GM19193 (cell line): Measurements from ENCODE around the gene IGSF9.

ENCODE experiments used
- POLR2A ChIP-seq: IDR thresholded peaks from 4 replicates; pipeline ENCODE4 v1.6.1; 2011; ENCODE audit not compliant: insufficient read depth, insufficient read length; ENCODE audit errors: extremely low read depth

The IGSF9 gene

DNA sequence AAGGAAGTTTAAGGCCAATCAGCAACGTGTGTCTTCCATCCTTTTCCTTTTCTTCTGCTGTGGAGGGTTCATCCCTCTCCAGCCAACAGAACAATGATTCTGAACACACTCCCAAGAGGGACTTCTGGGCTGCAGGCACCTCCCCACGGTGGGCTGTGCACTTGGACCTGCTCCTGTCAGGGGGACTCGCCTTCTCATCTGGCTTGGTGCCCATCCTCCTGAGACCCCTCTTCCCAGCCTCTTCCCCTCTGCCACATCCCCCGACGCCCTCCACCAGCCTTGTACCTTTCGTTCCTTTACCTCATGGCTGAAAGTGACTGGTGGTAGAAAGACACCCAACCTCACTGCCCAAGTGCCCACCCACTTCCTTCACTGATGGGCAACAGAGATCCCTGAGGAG lies 34.7 kb upstream of the IGSF9 start:
- no peak for TF ChIP-seq POLR2A

DNA sequence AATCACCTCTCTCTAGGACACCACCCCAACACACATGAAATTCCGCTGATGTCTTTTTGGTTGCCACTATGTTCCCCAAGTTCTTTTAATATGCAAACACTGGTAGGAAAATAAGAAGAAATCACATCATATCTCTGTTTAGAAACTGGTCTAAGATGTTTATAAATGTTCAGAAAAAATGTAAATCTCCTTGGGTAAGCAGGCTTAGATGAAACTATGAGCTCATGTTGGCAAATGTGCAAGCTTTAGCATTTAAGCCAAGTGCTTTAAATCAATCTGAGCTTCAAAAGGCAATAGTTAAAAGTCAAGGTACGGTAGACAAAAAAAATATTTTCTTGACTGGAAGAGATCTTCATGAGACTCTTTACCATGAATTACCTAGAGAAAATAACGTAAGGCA lies 33.8 kb upstream of the IGSF9 start:
- TF ChIP-seq POLR2A, result no peak

DNA sequence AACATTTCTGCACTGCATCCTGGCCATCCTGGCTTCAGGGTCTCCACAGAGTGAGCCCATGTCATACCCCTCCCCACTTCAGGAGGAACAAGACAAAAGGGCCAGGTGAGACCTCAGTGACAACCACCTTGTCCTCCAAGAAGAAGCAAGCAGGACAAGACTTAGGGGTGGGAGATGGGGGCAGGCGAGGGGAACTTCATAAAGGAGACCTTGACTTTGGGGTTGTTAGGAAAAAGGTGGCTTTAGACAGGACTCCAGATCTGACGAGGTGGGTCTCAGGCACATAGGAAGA lies 32.6 kb upstream of the IGSF9 start:
- no peak for TF ChIP-seq POLR2A

DNA sequence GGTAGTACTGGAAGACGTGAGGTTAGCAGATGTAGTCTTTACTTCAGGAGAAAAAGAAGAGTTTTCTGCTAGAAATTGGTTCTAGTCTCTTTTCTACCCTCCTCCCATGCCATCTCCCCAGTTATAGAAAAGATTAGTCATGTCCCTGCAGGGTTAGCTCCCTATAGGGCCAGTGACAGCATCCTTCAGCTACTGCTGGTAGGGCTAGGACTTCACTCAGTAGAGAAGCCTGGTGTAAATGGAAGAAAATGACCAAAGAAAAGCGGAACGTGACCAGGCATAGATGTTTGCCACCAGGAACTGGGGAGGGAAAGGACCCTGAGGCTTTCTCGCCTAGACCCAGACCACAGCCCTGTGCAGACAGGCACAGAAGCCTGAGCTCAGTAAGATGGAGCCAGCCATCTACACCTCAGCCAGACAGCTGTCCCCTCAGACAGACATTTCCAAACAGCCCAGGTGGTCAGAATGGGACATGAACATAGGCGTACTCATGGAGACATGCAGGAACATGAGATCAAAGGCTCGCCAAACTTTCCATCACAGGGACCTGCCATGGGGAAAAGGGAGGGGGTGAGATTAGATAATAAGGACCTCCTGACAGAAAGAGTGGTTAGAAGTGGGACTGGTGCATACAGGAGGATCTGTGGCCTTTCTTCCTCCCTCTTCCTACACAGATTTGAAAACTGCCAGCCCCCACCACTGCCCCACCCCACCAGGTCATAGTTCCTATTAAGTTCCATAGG lies 32.1 kb upstream of the IGSF9 start:
- no peak for TF ChIP-seq POLR2A

DNA sequence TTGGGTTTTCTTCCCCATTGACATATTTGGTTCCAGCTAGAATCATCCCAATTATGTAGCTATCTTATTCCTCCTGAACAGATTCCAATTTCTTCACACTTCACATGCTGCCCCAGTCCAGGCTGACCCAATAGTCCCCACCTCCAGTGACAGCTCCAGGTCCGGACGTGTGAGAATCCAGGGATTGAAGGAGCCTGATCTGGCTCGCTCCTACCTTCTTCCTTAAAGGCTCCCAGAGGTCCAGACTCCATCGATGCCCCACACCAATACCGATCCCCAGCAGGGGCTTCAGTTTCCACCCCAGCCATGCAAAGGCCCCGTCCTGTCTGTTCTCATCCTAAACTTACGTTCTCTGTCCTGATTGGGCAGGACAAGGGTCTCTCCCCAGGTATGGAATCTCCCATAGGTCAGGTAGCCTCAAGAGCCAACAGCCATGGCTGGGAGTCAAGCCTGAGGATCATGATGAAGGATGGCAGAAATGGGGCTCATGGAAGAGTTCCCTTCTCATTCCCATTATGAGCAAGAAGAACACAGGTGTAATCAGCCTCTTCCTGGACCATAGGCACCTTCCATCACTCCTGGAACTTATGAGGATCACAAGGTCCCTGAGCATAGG lies 29.0 kb upstream of the IGSF9 start:
- TF ChIP-seq POLR2A, result no peak

DNA sequence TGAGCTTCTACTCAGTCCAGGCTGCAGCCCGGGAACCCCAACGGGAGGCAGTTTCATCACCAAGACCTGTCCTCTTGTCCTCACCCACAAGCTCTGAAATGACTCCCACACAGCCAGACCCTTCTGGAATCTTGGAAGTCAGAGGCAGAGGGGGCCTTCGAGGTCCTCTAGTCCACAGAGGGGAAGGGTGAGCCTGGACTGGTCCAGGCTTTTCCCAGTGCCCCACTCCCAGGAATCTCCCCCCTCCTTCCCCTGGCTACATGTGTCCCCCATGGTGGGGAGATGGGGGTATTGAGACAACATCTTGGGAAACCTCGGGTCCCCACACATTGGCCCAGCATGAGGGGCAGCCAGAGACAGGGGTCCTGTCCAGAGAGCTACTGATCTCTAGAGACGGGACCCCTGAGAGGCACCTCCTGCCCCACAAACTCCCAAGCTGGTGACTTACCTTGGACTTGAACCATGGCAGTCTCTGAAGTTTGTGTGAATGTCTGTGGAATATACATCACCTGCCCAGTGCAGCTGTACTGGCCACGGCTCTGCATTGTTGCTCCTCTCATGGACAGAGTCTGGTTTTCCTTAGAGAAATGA lies 28.0 kb upstream of the IGSF9 start:
- TF ChIP-seq POLR2A, result no peak

DNA sequence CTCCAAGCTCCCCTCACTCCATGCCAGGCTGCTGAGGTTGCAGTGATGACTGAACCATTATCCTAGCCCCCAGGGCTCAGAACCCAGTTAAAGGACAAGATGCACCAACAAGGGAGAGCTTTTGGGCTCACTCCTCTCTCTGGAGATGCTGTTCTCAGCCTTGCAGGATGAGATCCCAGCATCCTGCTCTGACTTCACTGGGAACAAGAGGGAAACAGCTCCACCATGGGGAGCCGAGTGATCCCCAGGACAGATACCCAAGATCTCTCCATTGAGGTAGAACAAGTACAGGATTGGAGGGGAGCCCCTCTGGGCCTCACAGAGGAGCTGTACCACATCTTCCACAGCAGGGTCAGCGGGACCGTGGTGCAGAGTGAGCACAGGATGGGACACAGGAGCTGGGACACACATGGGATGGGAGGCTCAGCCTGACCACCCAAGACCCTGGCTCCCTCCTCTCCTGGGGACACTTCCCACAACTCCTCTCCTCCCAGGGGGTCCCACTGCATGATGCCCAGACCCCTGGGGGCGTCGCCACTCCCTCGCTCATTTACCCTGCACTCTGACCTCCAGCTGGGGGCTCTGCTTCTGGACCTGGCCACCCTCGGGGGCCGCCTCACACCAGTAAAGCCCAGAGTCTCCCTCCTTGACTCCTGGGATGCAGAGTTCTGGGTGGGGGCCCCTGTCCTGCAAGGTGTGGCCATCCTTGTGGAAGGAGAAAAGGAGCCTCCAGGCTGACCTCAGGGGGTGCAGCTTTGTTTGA lies 27.2 kb upstream of the IGSF9 start:
- no peak for TF ChIP-seq POLR2A

DNA sequence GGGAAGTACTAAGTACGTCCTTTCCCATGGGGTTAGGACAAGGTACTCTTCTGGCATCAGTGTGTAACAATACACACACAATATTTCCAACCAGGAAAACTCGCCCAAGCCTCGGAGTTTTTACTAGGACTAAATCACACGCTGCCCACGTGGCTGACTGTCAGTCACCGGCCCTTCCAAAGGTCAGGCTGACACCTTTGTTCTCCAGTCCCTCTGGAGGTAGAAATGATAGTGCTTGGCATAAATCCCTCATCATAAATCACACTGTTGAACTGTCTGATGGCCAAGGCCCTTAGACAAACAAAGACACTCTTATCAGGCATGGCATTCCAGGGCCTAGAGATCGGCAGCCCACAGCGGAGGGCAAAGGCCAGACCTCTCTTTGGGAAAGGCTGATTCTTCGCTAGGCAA lies 25.5 kb upstream of the IGSF9 start:
- no peak for TF ChIP-seq POLR2A

DNA sequence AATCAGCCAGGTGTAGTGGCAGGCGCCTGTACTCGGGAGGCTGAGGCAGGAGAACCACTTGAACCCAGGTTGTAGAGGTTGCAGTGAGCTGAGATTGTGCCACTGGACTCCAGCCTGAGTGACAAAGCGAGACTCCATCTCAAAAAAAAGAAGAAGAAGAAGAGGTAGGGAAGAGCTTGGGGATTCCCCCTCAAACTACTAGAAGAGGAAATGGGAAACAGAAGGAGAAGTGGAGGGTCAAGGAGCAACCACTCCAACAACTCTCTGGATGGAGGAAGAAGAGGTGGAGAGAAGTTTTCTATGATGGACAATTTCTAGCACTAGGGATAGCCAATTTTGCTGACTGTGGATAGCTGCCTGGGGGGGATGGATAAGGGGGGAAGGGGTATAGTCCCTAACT lies 23.5 kb upstream of the IGSF9 start:
- TF ChIP-seq POLR2A, result no peak

DNA sequence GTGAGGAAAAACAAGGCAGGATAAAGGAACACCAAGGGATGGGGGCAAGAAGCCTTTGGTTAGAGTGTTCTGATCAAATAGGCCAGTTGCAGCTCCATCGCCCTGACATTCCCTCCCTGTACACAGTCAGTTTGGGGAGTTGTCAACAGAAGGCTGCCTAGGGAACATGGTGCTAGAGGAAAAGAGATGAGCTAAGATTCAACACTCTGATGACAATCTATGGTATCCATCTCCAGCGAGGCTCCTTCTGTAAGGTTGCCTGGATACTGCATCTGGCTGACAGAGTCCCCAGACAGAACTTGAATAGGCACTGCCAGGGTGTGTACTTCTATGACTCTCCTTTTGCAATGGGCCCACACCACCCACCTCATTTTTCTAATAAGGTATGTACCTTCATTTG lies 19.9 kb upstream of the IGSF9 start:
- no peak for TF ChIP-seq POLR2A

DNA sequence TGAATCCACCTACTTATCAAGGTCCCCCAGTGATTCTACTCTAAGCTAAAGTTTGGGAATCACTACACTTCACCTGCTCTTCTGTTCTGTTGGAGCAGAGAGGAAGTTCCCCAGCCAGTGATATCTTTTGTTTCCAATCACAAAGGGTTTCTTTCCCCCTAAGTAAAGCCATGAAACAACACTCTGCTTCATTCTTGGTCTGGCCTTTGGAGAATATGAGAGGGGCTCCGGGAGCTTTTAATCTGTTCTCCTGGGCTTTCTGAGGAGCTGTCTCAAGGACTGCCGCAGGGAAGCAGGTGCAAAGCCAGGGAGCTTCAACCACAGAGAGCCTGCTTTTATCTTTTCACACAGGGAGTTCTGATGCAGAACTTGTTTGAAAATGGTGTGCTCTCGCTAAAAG lies 18.7 kb upstream of the IGSF9 start:
- no peak for TF ChIP-seq POLR2A

DNA sequence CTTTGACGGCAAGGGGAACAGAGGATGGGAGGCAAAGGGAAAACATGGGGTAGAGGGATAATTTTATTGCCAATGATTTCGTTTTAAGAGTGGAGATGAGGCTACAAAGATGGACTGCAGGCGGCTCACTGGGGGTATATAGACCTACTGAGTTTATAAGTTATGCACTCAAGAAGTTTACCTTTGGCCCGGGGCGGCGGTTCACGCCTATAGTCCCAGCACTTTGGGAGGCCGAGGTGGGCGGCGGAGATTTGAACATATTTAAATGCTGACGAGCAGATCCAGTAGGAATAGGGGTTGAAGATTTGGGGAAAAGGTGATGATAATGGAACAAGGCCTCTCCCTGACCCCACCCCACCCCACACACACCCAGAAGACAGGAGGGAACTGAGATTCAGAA lies 16.8 kb upstream of the IGSF9 start:
- TF ChIP-seq POLR2A, result no peak

DNA sequence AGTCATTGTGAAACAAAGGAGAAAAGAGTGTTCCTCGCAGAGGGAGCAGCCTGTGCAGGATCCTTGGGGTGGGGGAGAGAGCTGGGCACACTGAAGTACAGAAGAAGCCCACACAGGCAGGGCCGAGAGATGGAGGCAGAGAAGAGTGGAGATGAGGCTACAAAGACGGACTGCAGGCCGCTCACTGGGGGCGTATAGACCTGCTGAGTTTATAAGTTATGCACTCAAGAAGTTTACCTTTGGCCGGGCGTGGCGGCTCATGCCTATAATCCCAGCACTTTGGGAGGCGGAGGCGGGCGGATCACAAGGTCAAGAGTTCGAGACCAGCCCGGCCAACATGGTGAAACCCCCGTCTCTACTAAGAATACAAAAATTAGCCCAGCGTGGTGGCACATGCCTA lies 16.2 kb upstream of the IGSF9 start:
- TF ChIP-seq POLR2A, result no peak

DNA sequence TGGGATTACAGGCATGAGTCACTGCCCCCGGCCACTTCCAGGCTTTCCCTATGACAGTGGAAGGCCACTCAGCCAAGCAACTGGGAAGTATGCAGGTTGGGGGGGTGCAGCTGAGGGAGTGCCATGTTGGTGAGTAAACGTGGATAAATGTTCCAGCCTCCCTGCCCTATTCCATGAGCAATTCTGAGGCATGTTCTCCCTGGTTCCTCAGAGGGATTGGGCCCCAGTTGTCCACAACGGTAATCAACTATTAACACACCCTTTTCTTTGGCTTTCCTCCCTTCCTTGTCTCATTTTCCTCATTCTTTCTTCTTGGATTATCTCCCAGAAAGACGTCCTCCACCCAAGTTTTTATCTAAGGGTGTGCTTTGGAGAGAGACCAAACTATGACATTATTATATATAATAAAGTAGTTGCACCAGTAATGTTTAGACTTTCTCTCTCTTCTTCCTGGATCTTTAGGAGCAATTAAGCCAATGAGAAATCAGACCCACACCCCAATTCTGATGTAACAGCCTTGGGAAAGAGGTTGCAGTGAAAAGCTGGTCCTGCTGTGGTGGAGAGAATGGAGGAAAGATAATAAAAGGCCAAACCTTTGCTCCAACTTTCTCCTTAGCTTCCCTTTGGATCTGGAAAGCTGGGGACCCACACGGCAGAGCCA lies 15.4 kb upstream of the IGSF9 start:
- TF ChIP-seq POLR2A, result no peak

DNA sequence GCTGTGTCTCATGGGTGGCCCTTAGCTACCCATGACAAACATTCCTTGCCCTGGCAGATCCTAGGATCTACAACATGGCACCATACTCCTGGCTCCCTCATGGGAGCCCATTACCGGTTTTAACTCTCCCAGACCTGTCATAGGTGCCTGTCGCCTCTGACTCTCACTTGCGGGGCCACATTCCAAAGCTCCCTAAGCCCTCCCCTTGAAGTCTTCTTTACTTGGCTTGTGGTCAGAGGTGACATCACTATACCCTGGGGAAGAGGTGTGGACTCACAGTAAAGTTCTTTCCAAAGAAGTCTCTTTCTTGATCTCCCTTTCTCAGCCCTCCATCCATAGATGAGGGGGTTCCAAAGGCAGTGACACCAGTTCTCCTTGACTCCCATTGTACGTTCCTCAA lies 14.0 kb upstream of the IGSF9 start:
- TF ChIP-seq POLR2A, result no peak
